Measurements from ENCODE around the gene ARMC6.

The ARMC6 gene

GRCh38 chr19:19056636-19057275 is 23.4 kb downstream of the ARMC6 start:
- DNase-seq, result no peak

DNA sequence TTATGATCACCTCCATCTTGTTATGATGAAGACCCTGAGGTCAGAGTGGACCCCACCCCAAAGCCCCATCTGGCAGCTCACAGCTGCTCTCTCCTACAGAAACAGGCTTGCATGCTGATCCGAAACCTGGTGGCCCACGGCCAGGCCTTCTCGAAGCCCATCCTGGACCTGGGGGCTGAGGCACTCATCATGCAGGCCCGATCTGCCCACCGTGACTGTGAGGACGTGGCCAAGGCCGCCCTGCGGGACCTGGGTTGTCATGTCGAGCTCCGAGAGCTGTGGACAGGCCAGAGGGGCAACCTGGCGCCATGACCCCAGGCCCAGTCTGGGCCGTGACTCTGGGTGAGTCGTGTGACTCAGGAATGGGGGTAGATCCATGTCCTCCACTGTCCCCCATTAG is 23.9 kb downstream of the ARMC6 start:
- DNase-seq, result no peak

DNA sequence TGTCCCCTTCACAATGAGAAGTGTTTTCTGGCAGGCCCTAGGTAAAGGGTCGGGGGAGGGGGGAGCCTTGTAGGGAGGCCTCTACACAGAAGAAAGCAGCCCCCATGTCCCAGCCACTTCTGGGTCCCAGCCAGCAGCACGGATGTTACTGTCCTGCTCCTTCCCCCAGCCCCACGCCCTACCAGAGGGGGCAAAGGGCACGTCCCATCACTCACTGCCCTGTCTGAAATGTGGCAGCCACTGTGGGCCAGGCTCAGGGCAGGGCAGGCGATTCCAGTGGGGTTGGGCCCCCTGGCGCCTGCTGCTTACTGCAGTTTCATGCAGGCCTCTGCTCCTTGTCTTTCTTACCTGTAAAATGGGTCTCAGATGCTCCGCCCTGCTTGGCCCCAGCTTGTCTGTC is 24.3 kb downstream of the ARMC6 start:
- DNase-seq, result no peak

DNA sequence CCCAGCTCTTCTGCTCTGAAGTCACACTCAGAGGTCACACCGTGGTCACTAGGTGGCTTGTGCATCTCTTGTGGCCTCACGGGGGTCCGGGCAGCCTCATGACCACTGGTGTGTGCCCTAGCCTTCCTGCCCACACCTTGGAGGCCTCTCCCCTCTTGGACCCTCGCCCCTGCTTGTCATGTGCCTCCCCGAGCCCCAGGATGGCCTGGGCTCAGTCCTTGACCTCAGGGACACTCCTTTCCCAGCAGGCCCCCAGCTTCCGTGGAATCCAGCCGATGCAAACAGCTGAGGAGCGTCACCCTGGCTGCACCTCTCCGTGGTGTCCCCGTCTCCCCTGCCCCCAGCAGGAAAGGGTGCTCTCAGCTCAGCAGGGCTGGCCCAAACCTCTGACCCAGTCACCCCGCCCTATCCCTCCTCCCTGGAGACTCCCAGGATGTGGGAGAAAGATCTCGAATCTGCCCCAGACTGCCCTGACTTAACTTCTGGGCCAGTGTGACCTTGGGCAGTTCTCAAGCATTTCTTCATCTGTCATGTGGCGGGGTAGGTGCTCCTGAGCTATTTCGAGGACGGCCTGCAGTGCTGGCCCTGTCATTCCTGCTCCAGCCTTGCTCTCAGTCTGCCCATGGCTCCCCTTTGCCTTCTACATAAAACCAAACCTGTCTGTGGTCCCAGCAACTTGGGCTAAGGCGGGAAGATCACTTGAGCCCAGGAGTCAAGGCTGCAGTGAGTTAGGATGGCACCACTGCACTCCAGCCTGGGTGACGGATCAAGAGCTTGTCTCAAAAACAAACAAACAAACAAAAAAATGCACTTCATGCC is 25.8 kb downstream of the ARMC6 start:
- no peak for DNase-seq

- peak; percentile 95 for DNase-seq
Observed at GRCh38 chr19:19059837-19060611, 26.6 kb downstream of the ARMC6 start.

- peak; percentile 97 for DNase-seq
Observed at GRCh38 chr19:19061506-19061905, 28.1 kb downstream of the ARMC6 start.

- peak; percentile 97 for DNase-seq
Observed at GRCh38 chr19:19062454-19063182, 29.2 kb downstream of the ARMC6 start.

DNA sequence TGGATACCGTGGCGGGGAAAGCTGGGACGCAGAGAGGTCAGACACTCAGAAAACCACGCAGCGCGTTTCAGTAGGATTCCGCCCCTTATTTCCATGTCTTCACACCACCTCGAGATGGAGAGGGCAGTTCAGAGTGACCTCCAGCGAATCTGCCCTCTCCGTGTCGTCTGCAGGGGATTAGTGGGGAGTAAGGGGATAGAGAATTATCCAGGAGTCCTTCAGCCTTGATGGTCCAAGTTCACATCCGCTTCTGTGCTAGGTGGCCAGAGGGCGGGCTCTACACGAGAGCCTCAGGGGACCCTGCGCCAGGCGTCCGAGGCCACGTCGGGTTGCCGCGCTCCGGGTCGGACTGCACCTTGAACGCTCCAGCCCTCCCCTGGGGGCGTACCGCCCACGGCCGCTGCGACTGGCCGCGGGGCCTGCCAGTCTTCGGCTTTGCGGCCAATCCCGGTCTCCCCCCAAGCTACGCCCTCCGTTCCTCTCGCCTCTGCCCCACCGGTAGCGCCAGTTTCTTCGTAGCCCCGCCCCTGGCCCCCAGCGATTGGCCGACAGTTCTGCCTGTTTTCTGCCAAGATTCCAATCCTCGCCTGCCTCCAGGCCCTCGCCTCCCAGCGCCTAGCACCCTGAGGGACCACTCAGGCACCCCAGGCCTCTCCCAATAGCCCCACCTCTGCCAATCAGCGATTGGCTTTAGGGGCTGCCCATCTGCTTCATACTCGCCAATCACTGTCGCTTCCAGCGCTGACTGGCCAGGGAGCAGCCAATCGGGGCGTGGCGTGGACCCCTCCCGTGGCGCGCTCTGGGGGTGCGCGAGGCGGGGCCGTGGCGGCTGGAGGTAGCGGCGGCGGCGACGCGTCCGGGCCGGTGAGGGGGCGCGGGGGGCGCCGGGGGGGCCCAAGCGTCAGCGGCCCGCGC is 30.0 kb downstream of the ARMC6 start, which contains the start of gene SLC25A42:
SLC25A42 (plus strand) TSS at position 812 of the 915 bp plus-strand sequence. CDS start 32,131 bp downstream, outside the sequence.
- peak; percentile 99 for DNase-seq

- peak; percentile 60 for DNase-seq
Observed at GRCh38 chr19:19064098-19064722, 30.8 kb downstream of the ARMC6 start.

- DNase-seq, result peak; percentile 28
Observed at GRCh38 chr19:19064811-19065745, 31.7 kb downstream of the ARMC6 start.

- DNase-seq, result no peak
Observed at GRCh38 chr19:19067276-19068072, 34.1 kb downstream of the ARMC6 start.

- no peak for DNase-seq
Observed at GRCh38 chr19:19068659-19069654, 35.6 kb downstream of the ARMC6 start.

DNA sequence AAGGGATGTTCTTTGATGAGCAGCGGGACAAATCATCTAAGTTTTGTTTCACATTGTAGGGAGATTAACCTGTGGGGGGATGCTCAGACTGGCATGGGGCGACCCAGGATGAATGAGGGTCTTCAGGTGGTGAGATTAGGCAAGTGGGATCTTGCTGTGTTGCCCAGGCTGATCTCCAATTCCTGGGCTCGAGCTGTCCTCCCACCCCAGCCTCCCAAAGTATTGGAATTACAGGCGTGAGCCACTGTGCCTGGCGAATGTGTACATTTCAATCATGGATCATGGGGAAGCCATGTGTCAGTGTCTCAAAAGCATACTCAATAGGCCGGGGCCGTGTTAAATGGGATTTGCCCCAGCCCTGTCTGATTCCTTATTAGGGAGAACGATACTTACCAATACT is 38.5 kb downstream of the ARMC6 start:
- DNase-seq, result no peak

DNA sequence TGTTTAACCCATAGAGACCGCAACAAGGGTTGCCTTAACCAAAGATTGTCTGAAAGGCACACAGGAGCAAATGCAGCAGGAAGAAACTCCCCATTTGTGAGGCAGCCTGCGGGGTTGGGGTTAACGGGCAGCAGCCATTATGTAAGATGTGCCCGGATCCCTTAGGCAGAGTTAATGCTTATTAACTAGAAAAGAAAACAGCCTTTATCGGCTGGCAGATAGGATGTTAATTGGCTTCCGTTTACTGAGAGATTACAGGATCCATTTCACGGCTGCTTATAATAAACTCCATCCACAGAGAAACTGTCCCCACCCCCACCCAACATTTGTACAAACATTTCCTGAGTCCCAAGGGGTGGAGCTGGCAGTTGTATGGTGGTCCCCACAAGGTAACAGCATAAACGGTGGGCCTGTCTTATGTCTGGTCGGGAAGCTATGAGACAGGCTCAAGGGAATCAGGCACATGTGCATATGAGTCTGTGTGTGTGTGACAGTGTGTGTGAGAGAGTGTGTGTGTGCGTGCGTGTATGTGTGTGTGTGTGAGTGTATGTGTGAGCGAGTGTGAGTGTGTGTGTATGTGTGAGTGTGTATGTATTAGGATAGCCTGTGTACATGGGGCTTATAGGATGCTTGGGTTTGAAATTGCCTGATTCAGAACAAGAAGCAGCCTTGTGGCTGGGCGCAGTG is 40.9 kb downstream of the ARMC6 start:
- no peak for DNase-seq

DNA sequence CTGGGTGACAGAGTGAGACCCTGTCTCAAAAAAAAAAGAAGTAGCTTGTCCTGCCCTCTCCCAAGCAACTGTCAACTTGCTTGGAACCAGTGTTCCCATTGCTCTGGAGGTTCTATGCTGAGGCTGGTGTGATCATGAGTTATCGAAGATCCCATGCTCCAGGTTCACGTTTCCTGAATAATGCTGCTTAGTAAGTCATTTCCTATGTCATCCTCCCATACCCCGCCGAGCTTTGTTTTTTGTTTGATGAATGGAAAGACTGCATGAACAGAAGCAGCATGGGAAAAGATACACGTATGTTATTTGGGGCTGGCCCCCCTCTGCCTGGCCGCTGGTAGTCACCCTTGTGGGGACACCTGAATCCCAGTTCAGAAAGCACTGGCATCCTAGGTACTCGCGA is 41.7 kb downstream of the ARMC6 start:
- DNase-seq, result no peak

- DNase-seq, result no peak
Observed at GRCh38 chr19:19076476-19076875, 43.1 kb downstream of the ARMC6 start.

DNA sequence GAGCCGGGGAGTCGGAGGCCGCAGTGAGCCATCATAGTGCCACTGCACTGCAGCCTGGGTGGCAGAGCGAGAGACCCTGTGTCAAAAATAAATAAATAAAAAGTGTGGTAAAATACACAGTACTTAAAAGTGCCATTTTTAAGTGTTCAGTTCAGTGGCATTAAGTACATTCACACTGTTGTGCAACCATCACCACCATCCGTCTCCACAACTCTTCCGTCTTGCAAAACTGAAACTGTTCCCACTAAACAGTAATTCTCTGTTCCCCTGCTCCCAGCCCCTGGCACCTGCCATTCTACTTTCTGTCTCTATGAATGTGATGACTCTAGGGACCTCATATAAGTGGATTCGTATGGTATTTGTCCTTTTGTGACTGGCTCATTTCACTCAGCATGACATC is 43.7 kb downstream of the ARMC6 start:
- no peak for DNase-seq
